Activated CD4-positive, alpha-beta T cell treated with anti-CD3 and anti-CD28 coated beads, Interleukin-2, amount 10 ng/mL, durations not matched to agents 24 days and 14 days (primary cell): ENCODE measurements around the gene EMC7. TPM values are rescaled to one million over a fixed set of nuclear protein-coding genes. Genes with fewer than 3 reads are reported as not detected.
A peak's percentile ranks its signal among the peaks of the same experiment; 100 is the strongest.

ENCODE experiments used
- DNase-seq: peaks from one replicate; pipeline ENCODE4 v3.0.0; 2022
- H3K27ac Mint-ChIP-seq: one replicate; pipeline ENCODE4 v1.8.0; 2022; ENCODE audit warnings: mild to moderate bottlenecking, mixed read lengths
- H3K27me3 Mint-ChIP-seq: one replicate; pipeline ENCODE4 v1.8.0; 2022; ENCODE audit warnings: mixed read lengths
- H3K36me3 Mint-ChIP-seq: one replicate; pipeline ENCODE4 v1.8.0; 2022; ENCODE audit warnings: low read depth, mild to moderate bottlenecking, mixed read lengths
- H3K4me1 Mint-ChIP-seq: one replicate; pipeline ENCODE4 v1.8.0; 2021; ENCODE audit warnings: mixed read lengths
- H3K4me3 Mint-ChIP-seq: one replicate; pipeline ENCODE4 v1.8.0; 2022; ENCODE audit warnings: mild to moderate bottlenecking, moderate library complexity, mixed read lengths
- H3K9me3 Mint-ChIP-seq: one replicate; pipeline ENCODE4 v1.8.0; 2021; ENCODE audit warnings: mixed read lengths
- intact Hi-C: fragments of 100-400 bp; cut with micrococcal nuclease; formaldehyde crosslinking; loops from one replicate; pipeline ENCODE4 v1.15.1; 2023
- total RNA-seq: library from RNA; stranded (reverse); gene quantifications from 2 replicates; pipeline ENCODE4 v1.2.3, GENCODE V29; 2022

Gene EMC7
- total RNA-seq, 1 donor from 2014 or later: 70.9 TPM

DNA sequence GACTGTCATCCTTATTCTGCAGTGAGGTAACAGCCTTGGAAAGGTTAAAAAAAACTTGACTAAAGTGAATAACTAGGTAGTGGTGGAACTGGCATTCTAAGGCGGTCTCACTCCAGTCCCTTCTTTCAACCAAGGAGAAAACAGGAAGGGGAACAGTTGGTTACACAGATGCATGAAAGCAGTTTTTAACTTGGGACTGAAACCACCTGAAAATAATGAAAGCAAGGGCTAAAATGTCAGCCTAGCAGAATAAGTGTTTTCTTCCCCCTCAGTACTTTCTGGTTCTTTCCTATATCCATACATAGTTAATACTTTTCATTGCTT, 61.9 kb downstream of the EMC7 start:
- Mint-ChIP-seq H3K4me3 (peak overlapping the region; percentile 72), H3K4me1 (peaks cover 26% of the 10 kb centered on the region), H3K36me3 (no peaks in the 10 kb centered on the region), H3K27me3 (no peaks in the 10 kb centered on the region), H3K9me3 (no peaks in the 10 kb centered on the region), H3K27ac (peak overlapping the region; percentile 90)
- intact Hi-C loops: loop anchor here (1.0 to 10.0 kb wide), 6 partner anchors 21 to 1508 kb away; partner anchors contain the start of genes DPH6, EMC7, KATNBL1 and LPCAT4
- no peak for DNase-seq

DNA sequence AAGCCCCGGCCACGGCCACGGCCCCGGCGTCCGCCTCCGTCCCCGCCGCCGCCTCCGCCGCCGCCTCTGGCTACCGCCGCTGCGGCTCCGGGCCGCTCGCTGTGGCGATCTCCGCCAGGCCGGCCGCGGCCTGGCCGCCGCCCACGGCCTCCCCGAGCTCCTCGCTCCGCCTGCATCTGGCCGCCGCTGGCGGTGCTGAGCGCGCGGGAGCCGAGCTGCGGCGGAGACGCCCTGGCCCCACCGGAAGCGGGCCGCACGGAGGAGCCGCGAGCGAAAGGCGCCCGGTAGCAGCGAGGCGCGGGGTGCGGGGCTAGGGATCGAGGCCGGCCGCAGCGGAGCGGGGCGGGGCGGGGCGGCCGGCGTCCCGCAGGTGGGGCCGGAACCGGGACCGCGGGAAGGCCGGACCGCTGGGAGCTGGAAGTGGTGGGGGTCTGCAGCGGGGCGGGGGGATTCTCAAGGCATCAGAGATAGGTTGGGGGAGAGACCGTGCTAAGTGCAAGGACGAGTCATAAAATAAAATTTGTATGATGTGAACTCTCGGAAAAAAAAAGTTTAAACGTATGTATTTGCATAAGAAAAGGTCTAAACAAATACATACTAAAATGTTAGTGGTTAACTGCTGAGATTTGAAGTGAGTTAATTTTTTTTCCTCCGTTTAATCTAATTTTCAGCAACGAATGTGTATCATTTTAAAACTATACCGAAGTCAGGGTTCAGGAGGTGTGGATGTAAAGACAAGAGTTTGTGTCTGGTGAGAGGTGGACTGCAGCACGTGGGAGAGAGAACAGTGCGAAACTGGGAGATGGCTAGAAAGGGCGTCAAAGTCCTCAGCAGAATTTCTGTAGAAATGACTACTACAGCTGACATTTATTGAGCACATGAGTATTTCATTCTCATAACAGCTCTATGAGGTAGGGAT, 62.5 kb downstream of the EMC7 start, which contains the start of gene AVEN:
Gene AVEN, minus strand, starts transcription at position 334 of the 919 bp plus-strand sequence. Its CDS starts 158 bp downstream, at position 176.
- H3K4me3 Mint-ChIP-seq: peak within 1 kb of the TSS; percentile 88
- intact Hi-C loops: loop anchor here (1.0 to 10.0 kb wide), 6 partner anchors 20 to 1508 kb away; partner anchors contain the start of genes DPH6, EMC7, KATNBL1 and LPCAT4
- no peaks in the 10 kb centered on the region for H3K36me3 Mint-ChIP-seq
- H3K4me1 Mint-ChIP-seq: peaks cover 26% of the 10 kb centered on the region
- H3K27me3 Mint-ChIP-seq: no peaks in the 10 kb centered on the region
- peak; percentile 90 for DNase-seq
- H3K27ac Mint-ChIP-seq: peak within 1 kb of the TSS; percentile 94
- no peaks in the 10 kb centered on the region for H3K9me3 Mint-ChIP-seq

GRCh38 chr15:34038023-34038870, 63.4 kb downstream of the EMC7 start:
- H3K27ac Mint-ChIP-seq: peak overlapping the region; percentile 94
- peak overlapping the region; percentile 88 for H3K4me3 Mint-ChIP-seq
- peak; percentile 90 for DNase-seq
- H3K27me3 Mint-ChIP-seq: no peaks in the 10 kb centered on the region
- intact Hi-C loops: loop anchor here (2.0 to 10.0 kb wide), 5 partner anchors 19 to 1509 kb away; partner anchors contain the start of genes DPH6, KATNBL1 and LPCAT4
- H3K36me3 Mint-ChIP-seq: no peaks in the 10 kb centered on the region
- H3K4me1 Mint-ChIP-seq: peaks cover 23% of the 10 kb centered on the region
- no peaks in the 10 kb centered on the region for H3K9me3 Mint-ChIP-seq

Other genes starting within 250 kb of the EMC7 start
- gene CHRM5, start 133.4 kb downstream of the EMC7 start, total RNA-seq: not detected in 2 replicates
- 14.9 and 17.1 TPM in 2 replicates for gene AVEN, start 62.7 kb downstream of the EMC7 start, total RNA-seq
- 3.7 and 4.0 TPM in 2 replicates for gene PGBD4, start 221 bp upstream of the EMC7 start, total RNA-seq
- 41.1 and 44.2 TPM in 2 replicates for gene KATNBL1, start 108.2 kb upstream of the EMC7 start, total RNA-seq
- gene EMC4, start 123.2 kb upstream of the EMC7 start, total RNA-seq: 102 and 105 TPM in 2 replicates
- gene SLC12A6, start 235.9 kb upstream of the EMC7 start, total RNA-seq: 18.4 and 19.4 TPM in 2 replicates
- 238 and 250 TPM in 2 replicates for gene NOP10, start 241.3 kb upstream of the EMC7 start, total RNA-seq
- gene NUTM1, start 241.5 kb upstream of the EMC7 start, total RNA-seq: not detected in 2 replicates